Stimulated activated CD4-positive, alpha-beta T cell treated with anti-CD3 and anti-CD28 coated beads, Interleukin-1b, Interleukin-23, amount 100 ng/mL, for 4 hours (primary cell): Measurements from ENCODE around the gene RAD17.
A peak's percentile ranks its signal among the peaks of the same experiment; 100 is the strongest.
"Not testable (repeated sequence)": the region's sequence is repeated elsewhere in the genome, so short reads cannot be mapped to it uniquely, and the experiment has no call there.

Experiments
- DNase-seq, 2 donors: peaks; one replicate each; pipeline ENCODE4 v3.0.0-alpha.2; 2020; ENCODE audit warnings: low read depth in 2 of 2

RAD17 gene

GRCh38 chr5:69374911-69375446, 5.4 kb downstream of the RAD17 start:
- no peak for DNase-seq

GRCh38 chr5:69378376-69378775, 8.8 kb downstream of the RAD17 start:
- DNase-seq = no peak

GRCh38 chr5:69404659-69405330, 35.2 kb downstream of the RAD17 start:
- DNase-seq = no peak

DNA sequence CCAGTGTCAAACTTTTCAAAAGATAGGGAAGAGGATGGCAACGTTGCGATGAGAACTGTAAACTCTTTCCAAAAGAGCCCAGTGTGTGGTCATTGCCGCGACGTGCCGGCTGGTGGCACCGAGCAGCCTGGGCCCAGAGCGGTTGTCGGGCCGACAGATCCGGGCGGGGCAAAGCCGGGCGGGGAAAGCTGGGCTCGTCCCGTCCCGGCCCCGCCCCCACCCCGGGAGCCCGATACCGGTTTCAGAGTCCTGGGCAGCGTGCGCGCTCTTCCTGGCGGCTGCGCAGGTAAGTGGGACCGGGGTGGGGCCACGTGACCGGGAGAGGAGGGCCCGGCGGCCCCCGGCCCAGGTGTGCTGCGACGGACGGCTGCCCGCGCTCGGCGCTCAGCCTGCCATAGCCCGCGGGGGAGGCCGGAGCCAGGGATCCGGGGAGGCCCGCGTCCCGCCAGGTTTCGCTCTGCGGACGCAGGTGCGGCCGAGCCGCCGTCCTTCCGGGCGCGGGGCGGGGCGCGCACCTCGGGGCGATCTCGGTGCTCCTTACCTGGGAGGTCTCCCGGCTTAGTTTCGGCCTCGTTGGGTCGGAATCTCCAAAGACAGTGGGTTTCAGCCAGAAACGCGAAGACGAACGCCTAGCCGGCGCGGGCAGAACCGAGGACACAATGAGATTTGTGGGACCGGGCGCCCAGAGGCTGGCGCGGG, 45.4 kb downstream of the RAD17 start, which contains the start of gene MARVELD2:
Gene MARVELD2, plus strand, starts transcription at position 232 of the 699 bp plus-strand sequence. CDS start 4,270 bp downstream, outside the sequence.
- peak; percentile 3 to 50 for DNase-seq

GRCh38 chr5:69415584-69415958, 46.0 kb downstream of the RAD17 start:
- no peak for DNase-seq

GRCh38 chr5:69416180-69416579, 46.6 kb downstream of the RAD17 start:
- no peak for DNase-seq

DNA sequence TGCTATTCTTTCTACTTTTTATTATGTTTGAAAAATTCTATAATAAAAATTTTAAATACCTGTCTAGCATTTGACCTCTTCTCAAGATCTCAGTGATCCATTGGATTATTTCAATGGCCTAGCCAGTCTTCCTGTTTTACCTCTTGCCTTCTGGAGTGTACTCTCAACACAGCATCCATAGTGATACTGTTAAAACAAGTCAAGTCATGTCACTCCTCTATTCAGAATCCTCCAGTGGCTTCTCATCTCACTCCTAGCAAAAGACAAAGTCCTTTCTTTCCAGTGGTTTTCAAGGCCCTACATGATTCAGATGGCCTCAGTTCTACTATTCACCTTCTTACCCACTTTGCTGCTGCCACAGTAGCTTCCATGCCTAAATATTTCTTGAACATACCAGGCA, 47.1 kb downstream of the RAD17 start:
- no peak for DNase-seq

DNA sequence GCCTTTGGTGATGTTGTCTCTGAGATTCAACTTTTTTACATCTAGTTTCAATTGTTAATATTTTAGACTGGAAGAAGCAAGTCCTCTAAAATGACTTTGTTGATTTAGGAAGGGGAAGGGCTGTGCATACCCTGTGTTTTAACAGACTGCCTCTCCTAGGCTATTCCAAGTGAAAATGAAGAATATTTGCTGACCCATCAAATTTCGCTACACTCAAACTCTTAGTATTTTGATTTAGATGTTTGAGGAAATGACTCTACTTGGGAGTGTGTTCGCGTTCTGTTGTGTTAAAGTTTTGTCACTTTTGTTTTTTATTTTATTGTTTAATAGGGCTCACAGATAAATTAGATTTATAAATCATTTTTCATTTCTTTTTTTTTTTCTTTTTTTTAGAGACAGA, 48.9 kb downstream of the RAD17 start:
- DNase-seq = no peak

GRCh38 chr5:69431424-69432303, 62.0 kb downstream of the RAD17 start:
- no peak for DNase-seq

DNA sequence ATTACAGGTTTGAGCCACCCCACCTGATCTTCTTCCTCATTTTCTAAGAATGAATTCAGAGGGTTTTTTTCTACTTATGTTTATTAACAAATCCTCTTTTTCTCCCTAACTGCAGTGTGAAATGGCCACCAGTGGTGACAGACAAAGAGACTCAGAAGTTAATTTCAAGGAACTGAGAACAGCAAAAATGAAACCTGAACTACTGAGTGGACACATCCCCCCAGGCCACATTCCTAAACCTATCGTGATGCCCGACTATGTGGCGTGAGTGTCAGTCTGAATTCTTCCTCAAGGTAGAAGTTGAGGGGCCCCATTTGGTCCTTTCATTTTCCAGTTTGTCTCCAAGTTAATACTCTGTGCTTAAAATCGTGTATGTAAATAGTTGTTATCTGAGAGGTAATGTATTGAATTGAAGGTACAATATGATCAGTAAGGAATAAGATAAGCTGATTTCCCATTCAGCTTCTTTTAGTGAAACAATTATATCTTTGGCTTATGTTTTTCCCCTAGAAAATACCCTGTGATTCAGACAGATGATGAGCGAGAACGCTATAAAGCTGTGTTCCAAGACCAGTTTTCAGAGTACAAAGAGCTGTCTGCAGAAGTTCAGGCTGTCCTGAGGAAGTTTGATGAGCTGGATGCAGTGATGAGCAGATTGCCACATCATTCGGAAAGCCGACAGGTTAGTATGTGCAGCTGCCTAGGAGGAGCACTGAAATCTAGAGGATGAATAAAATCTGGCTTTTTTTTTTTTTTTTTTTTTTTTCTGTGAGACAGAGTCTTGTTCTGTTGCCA, 63.0 kb downstream of the RAD17 start:
- no peak for DNase-seq

DNA sequence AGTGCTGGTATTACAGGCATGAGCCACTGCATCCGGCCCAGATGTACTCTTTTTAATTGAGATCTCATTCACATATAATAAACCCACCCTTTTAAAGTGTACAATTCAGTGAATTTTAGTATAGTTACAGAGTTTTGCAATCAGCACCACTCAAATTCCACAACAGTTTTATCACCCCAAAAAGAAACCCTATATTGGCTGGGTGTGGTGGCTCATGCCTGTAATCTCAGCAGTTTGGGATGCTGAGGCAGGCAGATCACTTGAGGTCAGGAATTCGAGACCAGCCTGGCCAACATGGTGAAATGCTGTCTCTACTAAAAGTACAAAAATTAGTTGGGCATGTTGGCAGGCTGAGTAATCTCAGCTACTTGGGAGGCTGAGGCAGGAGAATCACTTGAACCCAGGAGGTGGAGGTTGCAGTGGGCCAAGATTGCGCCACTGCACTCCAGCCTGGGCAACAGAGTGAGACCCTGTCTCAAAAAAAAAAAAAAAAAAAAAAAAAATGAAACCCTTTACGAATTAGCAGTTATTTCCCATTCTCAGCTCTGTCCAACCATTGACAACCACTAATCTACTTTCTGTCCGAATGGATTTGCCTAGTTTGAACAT, 65.8 kb downstream of the RAD17 start:
- DNase-seq = not testable (repeated sequence)

DNA sequence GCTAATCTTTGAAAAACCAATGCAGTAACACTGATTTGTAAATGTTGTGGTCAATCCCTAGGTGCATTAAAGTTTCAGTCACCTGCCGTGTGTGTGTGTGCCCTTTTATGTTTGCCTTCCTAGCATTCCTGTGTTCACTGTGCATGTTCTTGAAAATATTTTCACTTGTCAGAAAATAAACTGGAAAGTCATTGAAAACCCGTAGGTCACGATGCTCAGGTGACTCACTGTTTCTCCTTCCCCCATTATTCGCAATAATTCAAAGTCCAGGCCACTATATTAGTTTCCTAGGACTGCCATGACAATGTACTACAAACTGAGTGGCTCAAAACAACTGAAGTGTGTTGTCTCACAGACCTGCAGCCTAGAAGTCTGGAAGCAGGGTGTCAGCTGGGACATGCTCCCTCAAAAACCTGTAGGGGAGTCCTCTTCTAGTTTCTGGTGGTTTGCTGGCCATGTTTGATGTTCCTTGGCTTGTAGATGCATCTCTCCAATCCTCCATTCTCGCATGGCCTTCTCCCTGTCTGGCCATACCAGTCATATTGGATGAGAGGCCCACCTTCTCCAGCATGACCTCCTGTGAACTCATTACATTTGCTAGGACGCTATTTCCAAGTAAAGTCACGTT, 74.6 kb downstream of the RAD17 start:
- no peak for DNase-seq

GRCh38 chr5:69449511-69449910, 79.9 kb downstream of the RAD17 start:
- no peak for DNase-seq

DNA sequence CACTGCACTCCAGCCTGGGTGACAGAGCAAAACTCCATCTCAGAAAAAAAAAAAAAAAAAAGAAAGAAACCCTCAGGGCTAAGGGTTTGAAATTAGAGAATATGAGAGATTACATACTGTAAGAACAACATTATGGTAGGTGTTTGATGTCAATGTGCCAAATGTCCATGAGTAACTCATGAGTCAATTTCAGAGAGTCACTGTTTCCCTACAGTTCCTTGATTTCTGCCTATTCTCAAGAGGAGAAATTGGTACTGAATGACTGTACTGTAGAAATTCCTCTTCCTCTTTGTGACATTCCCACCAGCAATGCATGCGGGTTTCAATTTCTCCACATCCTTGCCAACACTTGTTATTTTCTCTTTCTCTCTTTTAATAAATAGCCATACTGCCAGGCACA, 80.5 kb downstream of the RAD17 start:
- no peak for DNase-seq

DNA sequence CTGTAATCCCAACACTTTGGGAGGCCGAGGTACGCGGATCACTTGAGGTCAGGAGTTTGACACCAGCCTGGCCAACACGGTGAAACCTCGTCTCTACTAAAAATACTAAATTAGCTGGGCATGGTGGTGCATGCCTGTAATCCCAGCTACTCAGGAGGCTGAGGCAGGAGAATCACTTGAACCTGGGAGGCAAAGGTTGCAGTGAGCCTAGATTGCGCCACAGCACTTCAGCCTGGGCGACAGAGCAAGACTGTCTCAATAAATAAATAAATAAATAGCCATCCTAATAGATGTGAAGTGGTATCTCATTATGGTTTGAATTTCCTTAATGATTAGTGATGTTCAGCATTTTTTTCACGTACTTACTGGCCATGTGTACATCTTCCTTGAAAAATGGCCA, 80.9 kb downstream of the RAD17 start:
- not testable (repeated sequence) for DNase-seq

DNA sequence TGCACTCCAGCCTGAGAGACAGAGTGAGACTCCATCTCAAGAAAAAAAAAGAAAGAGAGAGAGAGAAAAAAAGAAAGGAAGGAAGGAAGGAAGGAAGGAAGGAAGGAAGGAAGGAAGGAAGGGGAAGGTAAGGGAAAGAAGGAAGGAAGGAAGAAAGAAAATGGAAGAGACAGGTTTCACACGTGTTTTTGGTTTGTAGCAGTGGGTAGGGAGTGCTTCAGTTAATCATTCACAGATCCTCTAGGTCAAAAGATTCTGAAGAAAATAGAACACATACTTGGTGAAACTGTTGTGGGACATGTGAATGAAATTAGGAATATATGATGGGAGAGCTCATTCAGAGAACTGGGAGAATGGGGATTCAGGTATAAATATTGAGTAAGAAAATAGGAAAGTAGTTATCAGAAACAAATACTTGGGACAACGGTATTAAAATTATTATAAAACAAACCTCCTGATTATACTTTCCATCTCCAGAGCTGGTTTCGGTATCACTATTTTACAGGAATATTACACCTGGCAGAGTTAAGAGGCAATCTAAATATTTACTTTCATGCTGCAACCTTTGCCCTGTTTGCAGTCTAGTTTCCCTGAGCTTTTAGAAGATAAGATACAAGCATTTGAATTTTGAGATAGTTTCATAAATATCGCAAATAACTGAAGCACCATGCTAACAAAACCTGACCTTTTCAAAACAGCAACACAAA, 82.5 kb downstream of the RAD17 start:
- no peak for DNase-seq

- DNase-seq = not testable (repeated sequence)
Observed at GRCh38 chr5:69453487-69453886, 83.9 kb downstream of the RAD17 start.

- no peak for DNase-seq
Observed at GRCh38 chr5:69454460-69455249, 85.0 kb downstream of the RAD17 start.

GRCh38 chr5:69455428-69455988, 85.9 kb downstream of the RAD17 start:
- DNase-seq = not testable (repeated sequence)
